22Rv1 (cell line): ENCODE measurements around the gene SLC7A7.
"Not testable (repeated sequence)": the region's sequence is repeated elsewhere in the genome, so short reads cannot be mapped to it uniquely, and the experiment has no call there.

Experiments
- H3K27ac ChIP-seq: fragments of 450-650 bp; 2 replicates; pipeline ENCODE4 v1.5.1; 2017
- CTCF ChIP-seq: fragments of 450-650 bp; IDR thresholded peaks from 2 replicates; pipeline ENCODE4 v1.5.1; 2017; ENCODE audit warnings: mild to moderate bottlenecking
- ZFX ChIP-seq: fragments of 450-650 bp; IDR thresholded peaks from 2 replicates; pipeline ENCODE4 v1.6.1; 2017; ENCODE audit warnings: antibody characterized with exemption, borderline replicate concordance

Gene SLC7A7

GRCh38 chr14:22726012-22726411, 89.2 kb downstream of the SLC7A7 start:
- no peak overlapping the region for H3K27ac ChIP-seq
- TF ChIP-seq ZFX, result no peak
- TF ChIP-seq CTCF, result no peak

- H3K27ac ChIP-seq, result not testable (repeated sequence)
Measured at GRCh38 chr14:22725374-22725773, 89.9 kb downstream of the SLC7A7 start.

GRCh38 chr14:22724847-22725246, 90.4 kb downstream of the SLC7A7 start:
- not testable (repeated sequence) for H3K27ac ChIP-seq

GRCh38 chr14:22723815-22724214, 91.4 kb downstream of the SLC7A7 start:
- no peak for TF ChIP-seq CTCF

More at GRCh38 chr14:22723815-22724214, 91.4 kb downstream of the SLC7A7 start:
- H3K27ac ChIP-seq, result no peak overlapping the region
